Measurements from ENCODE around the gene CNPY1. TPM values are rescaled to one million over a fixed set of nuclear protein-coding genes. Genes with fewer than 3 reads are reported as not detected.

CNPY1 gene
- total RNA-seq, 4 donors from 2014 or later: not detected

GRCh38 chr7:155511702-155511996, 34.7 kb downstream of the CNPY1 start:
- Histone ChIP-seq H3K36me3 (no peaks in the 10 kb centered on the region), H3K4me1 (peaks cover 0 to 10% (median 5%) of the 10 kb centered on the region in 3 donors), H3K27ac (no peak overlapping the region), H3K9me3 (no peaks in the 10 kb centered on the region), H3K4me3 (no peak overlapping the region), H3K27me3 (peaks cover 100% of the 10 kb centered on the region)
- WGBS, 2 donors (ENCODE audit: low coverage in 1 of 2): 8 to 16% methylated on average over 5 of the region's 5 CpGs
- TF ChIP-seq POLR2AphosphoS5 (IDR thresholded peaks at IDR 0.05) (no peak), EP300 (IDR thresholded peaks at IDR 0.05) (no peak), POLR2A (IDR thresholded peaks at IDR 0.05) (no peak)
- TF ChIP-seq, protein P1, sequence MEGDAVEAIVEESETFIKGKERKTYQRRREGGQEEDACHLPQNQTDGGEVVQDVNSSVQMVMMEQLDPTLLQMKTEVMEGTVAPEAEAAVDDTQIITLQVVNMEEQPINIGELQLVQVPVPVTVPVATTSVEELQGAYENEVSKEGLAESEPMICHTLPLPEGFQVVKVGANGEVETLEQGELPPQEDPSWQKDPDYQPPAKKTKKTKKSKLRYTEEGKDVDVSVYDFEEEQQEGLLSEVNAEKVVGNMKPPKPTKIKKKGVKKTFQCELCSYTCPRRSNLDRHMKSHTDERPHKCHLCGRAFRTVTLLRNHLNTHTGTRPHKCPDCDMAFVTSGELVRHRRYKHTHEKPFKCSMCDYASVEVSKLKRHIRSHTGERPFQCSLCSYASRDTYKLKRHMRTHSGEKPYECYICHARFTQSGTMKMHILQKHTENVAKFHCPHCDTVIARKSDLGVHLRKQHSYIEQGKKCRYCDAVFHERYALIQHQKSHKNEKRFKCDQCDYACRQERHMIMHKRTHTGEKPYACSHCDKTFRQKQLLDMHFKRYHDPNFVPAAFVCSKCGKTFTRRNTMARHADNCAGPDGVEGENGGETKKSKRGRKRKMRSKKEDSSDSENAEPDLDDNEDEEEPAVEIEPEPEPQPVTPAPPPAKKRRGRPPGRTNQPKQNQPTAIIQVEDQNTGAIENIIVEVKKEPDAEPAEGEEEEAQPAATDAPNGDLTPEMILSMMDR (IDR thresholded peaks at IDR 0.05): no peak
- ATAC-seq: no peak

- WGBS, 2 donors (ENCODE audit: low coverage in 1 of 2): 3 to 5% methylated on average over 6 of the region's 6 CpGs
- Histone ChIP-seq H3K36me3 (no peaks in the 10 kb centered on the region), H3K4me1 (peaks cover 0 to 10% (median 5%) of the 10 kb centered on the region in 3 donors), H3K27ac (no peak overlapping the region), H3K27me3 (peaks cover 100% of the 10 kb centered on the region), H3K9me3 (no peaks in the 10 kb centered on the region), H3K4me3 (no peak overlapping the region)
- TF ChIP-seq, protein P1 (IDR thresholded peaks at IDR 0.05): no peak
- no peak for TF ChIP-seq POLR2A (IDR thresholded peaks at IDR 0.05)
- no peak for TF ChIP-seq EP300 (IDR thresholded peaks at IDR 0.05)
- no peak for TF ChIP-seq POLR2AphosphoS5 (IDR thresholded peaks at IDR 0.05)
- no peak for ATAC-seq
These were observed 35.2 kb downstream of the CNPY1 start for GRCh38 chr7:155510975-155511701.

DNA sequence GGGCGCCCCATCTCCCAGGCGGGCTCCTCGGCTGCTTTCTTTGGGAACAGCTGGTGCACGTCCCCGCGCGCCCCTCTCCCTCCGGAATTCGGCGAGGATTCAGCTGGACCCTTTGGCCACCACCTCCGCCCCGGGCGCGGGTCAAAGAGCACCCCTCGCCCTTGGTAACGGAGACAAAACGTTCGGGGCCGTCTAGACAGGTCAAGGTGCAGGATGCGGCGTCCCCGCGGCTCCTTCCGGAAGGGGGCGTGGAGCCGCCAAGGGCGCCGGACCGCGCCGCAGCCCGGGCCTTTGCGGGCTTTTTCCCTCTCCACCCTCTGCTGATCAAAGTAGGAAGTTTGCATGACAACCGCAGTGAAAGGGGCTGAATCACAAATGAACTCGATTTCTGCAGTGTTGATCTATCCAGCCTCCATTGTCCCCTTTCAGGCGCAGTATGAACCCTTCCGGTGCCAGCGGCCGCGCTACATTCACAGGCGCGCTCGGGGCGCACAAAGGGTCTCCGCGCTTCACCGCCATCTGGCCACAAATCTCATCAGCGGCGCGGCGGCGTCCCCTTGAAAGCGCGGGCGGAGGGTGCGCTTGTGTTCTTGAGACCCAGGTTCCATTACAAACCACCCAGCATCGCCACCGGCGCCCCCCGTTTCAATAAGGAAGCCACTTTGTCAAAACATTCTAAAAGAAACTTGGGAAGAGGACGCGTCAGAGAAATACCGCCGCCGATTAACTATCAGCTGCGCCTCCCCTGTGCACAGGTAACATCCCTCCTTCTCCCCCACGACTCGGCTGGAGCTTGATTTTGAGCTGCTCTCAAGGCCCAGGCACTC, 36.4 kb downstream of the CNPY1 start:
- no peaks in the 10 kb centered on the region for H3K9me3 ChIP-seq
- 2 to 13% methylated on average over 4 to 13 of the region's 68 CpGs for WGBS, 2 donors (ENCODE audit: low coverage in 1 of 2)
- H3K4me1 ChIP-seq: peaks cover 0 to 10% (median 5%) of the 10 kb centered on the region in 3 donors
- no peak for ATAC-seq
- H3K27ac ChIP-seq: no peak overlapping the region
- H3K27me3 ChIP-seq: peaks cover 100% of the 10 kb centered on the region
- H3K4me3 ChIP-seq: no peak overlapping the region
- H3K36me3 ChIP-seq: no peaks in the 10 kb centered on the region
- TF ChIP-seq, protein P1 (IDR thresholded peaks at IDR 0.05): no peak
- TF ChIP-seq POLR2AphosphoS5 (IDR thresholded peaks at IDR 0.05) (no peak), POLR2A (IDR thresholded peaks at IDR 0.05) (no peak), EP300 (IDR thresholded peaks at IDR 0.05) (no peak)

DNA sequence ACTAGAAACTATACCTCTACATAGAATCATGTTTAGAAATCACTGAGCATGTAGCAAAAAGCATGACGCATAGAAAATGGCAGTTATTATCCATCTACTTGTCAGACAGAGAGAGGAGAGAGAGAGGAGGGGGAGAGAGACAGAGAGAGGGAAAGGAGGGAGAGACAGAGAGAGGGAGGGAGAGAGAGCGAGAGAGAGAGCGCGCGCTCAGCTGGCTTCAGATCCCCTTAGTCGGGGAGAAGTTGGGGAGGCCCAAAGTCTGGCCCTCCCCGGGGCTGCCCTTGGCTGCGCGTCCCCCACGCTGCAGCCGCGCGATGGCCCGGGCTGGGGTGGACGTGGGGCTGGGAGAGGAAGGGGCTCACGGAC, 37.0 kb downstream of the CNPY1 start:
- Histone ChIP-seq H3K36me3 (no peaks in the 10 kb centered on the region), H3K27ac (no peak overlapping the region), H3K27me3 (peaks cover 100% of the 10 kb centered on the region), H3K4me3 (no peak overlapping the region), H3K9me3 (no peaks in the 10 kb centered on the region), H3K4me1 (peaks cover 0 to 10% (median 5%) of the 10 kb centered on the region in 3 donors)
- TF ChIP-seq POLR2AphosphoS5 (IDR thresholded peaks at IDR 0.05) (no peak), POLR2A (IDR thresholded peaks at IDR 0.05) (no peak), EP300 (IDR thresholded peaks at IDR 0.05) (no peak)
- TF ChIP-seq, protein P1 (IDR thresholded peaks at IDR 0.05): no peak
- ATAC-seq: no peak
- WGBS, 2 donors (ENCODE audit: low coverage in 1 of 2): 0 to 3% methylated on average over 1 to 10 of the region's 16 CpGs
